K562 (cell line): ENCODE measurements around the gene FBXO11. TPM values are rescaled to one million over a fixed set of nuclear protein-coding genes. Genes with fewer than 3 reads are reported as not detected.

ENCODE experiments used
- BCLAF1 ChIP-seq, 2 experiments: fragments of 450-650 bp in 1 of 2; IDR thresholded peaks; 2 replicates each; pipeline ENCODE4 v1.6.1; 2011 to 2017; ENCODE audit warnings: low read depth in 2 of 2, antibody characterized with exemption in 1 of 2, borderline replicate concordance in 1 of 2, low read length in 1 of 2, mild to moderate bottlenecking in 1 of 2, mixed read lengths in 1 of 2; ENCODE audit not compliant: control insufficient read depth in 1 of 2
- E2F3 ChIP-seq: fragments of 250-450 bp; sonication (Bioruptor Pico); IDR thresholded peaks from 2 replicates; pipeline ENCODE4 v1.4.0; 2020; ENCODE audit warnings: mild to moderate bottlenecking
- FOXK1 ChIP-seq: sonication (generic); formaldehyde crosslinking; IDR thresholded peaks from 2 replicates; pipeline ENCODE4 v1.8.0; 2022; ENCODE audit warnings: missing genetic modification reagents, mild to moderate bottlenecking, borderline replicate concordance
- HMGXB4 ChIP-seq: sonication (generic); formaldehyde crosslinking; IDR thresholded peaks from 2 replicates; pipeline ENCODE4 v1.8.1; 2023; ENCODE audit warnings: mild to moderate bottlenecking, missing genetic modification reagents
- MCM7 ChIP-seq, 2 experiments: fragments of 450-650 bp; IDR thresholded peaks; 2 replicates each; pipeline ENCODE4 v1.6.1; 2016 to 2018
- polyA plus RNA-seq, 8 experiments: library from polyadenylated mRNA; depleted of rRNA in 4 of 8; stranded (reverse) in 5 of 8; unstranded in 3 of 8; fragments of >200 nt; fragmentation: Nextera tagmentation in 2 of 8; fragmentation: Illumina TruSeq in 1 of 8; extraction: Ambion mirVana in 2 of 8; extraction: Trizol in 1 of 8; gene quantifications; 2 replicates each; pipeline versions ENCODE4 v1.2.1 to v1.2.3, GENCODE V29; 2011 to 2014; ENCODE audit warnings: inconsistent platforms in 1 of 8, missing spikeins in 1 of 8
- total RNA-seq, 7 experiments: library from RNA; depleted of rRNA in 6 of 7; stranded (reverse); fragments of >200 nt in 6 of 7; fragmentation: Illumina TruSeq in 2 of 7; extraction: Trizol in 2 of 7; gene quantifications; 2 replicates each; pipeline versions ENCODE4 v1.2.1 to v1.2.3, GENCODE V29; 2011 to 2021; ENCODE audit warnings: low replicate concordance in 1 of 7

Gene FBXO11
- total and polyA plus RNA-seq, 9 of the 15 experiments (the other 6 are each of a cell fraction or from before 2014, with no cell fraction given): 8.8 to 44.5 (median 24.1) TPM

DNA sequence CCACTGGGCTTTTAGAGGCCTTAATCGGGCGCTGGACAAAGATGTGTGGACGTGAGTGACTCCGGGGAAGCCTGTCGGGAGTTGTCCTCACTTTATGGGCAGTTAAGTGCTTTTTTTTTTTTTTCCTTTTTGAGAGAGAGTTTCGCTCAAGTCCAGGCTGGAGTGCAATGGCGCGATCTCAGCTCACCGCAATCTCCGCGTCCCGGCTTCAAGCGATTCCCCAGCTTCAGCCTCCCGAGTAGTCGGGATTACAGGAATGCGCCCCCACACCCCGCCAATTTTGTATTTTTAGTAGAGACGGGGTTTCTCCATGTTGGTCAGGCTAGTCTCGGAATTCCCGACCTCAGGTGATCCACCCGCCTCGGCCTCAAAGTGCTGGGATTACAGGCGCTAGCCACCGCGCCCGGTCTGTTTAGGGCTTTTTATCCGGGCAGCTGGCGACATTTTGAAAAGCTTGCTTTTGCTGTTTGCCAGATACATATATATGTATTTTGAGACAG lies 121.9 kb downstream of the FBXO11 start (continued):
- no peak for TF ChIP-seq BCLAF1 (IDR thresholded peaks at IDR 0.05; ENCODE audit: borderline replicate concordance in 1 of 2, control insufficient read depth in 1 of 2, low read depth in 2 of 2, low read length in 1 of 2)
- no peak for TF ChIP-seq FOXK1
- TF ChIP-seq MCM7 (IDR thresholded peaks at IDR 0.05): no peak
- 0 out of 2 replicates have a peak, but pooled peaks have one; percentile 49 for TF ChIP-seq HMGXB4 (CRISPR knock-in tag)
- TF ChIP-seq E2F3 (CRISPR knock-in tag): no peak
